Measurements from ENCODE around the gene CSNK1A1L.

DNA sequence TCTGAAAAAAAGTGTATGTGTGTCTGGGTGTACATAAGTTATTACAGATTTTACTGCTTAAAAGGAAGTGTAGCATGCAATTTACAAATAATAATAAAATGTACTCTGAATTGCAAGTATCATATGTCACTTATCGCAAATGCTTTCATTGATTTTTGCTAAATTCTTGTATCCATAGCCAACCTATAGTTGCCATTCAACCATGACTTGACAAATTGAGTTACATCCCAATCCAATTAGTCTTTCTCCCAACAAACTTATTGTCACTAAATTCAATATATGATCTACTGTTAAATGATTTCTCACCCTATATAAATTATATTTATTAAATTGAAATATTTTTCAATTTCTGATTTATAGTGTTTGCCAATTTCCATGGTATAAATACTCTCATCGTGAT is 28.6 kb downstream of the CSNK1A1L start:
- TF ChIP-seq SP1 (IDR thresholded peaks at IDR 0.05) (no peak), BHLHE40 (IDR thresholded peaks at IDR 0.05; ENCODE audit: borderline replicate concordance) (no peak)

Data from HEK293T (cell line).